ENCODE results near the gene ZNF592.

DNA sequence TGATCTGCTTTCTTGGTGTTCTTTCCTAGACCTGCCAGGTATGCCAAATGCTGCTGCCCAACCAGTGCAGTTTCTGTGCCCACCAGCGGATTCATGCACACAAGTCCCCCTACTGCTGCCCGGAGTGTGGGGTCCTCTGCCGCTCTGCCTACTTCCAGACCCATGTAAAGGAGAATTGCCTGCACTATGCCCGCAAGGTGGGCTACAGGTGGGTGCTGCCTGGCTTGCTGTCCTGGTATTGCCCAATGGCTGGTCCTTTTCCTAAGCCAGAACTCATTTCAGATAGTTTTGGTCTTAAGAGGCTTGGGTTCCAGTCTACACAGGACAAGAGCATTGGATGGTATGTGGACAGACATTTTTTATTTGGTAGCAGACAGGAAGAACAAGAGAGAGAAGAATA, 42.3 kb downstream of the ZNF592 start:
- no peak for TF ChIP-seq TAF1 (IDR thresholded peaks at IDR 0.05; ENCODE audit: borderline replicate concordance, low read depth, low read length)
- no peak for TF ChIP-seq POLR2AphosphoS5 (IDR thresholded peaks at IDR 0.05; ENCODE audit: low read depth, low read length)

All from GM12892 (cell line).